Osteocyte (in vitro differentiated cells): Measurements from ENCODE around the gene SLC35F3. TPM values are rescaled to one million over a fixed set of nuclear protein-coding genes. Genes with fewer than 3 reads are reported as not detected.

Experiments used
- DNase-seq: peaks from one replicate; pipeline ENCODE4 v3.0.0; 2021; ENCODE audit warnings: mixed read lengths; ENCODE audit not compliant: unreplicated experiment; ENCODE audit errors: extremely low spot score
- H3K27ac Mint-ChIP-seq: one replicate; pipeline ENCODE4 v1.8.0; 2021; ENCODE audit warnings: mild to moderate bottlenecking, mixed read lengths; ENCODE audit not compliant: unreplicated experiment
- H3K27me3 Mint-ChIP-seq: one replicate; pipeline ENCODE4 v1.8.0; 2021; ENCODE audit warnings: mixed read lengths; ENCODE audit not compliant: unreplicated experiment
- H3K36me3 Mint-ChIP-seq: one replicate; pipeline ENCODE4 v1.8.0; 2021; ENCODE audit warnings: mixed read lengths; ENCODE audit not compliant: unreplicated experiment
- H3K4me1 Mint-ChIP-seq: one replicate; pipeline ENCODE4 v1.8.0; 2021; ENCODE audit warnings: mixed read lengths; ENCODE audit not compliant: unreplicated experiment
- H3K4me3 Mint-ChIP-seq: one replicate; pipeline ENCODE4 v1.8.0; 2021; ENCODE audit warnings: mild to moderate bottlenecking, moderate library complexity, mixed read lengths; ENCODE audit not compliant: unreplicated experiment
- H3K9me3 Mint-ChIP-seq: one replicate; pipeline ENCODE4 v1.8.0; 2021; ENCODE audit warnings: mixed read lengths; ENCODE audit not compliant: unreplicated experiment
- CTCF ChIP-seq: fragments of 200-600 bp; sonication (generic); IDR thresholded peaks from 2 replicates; pipeline ENCODE4 v1.5.0; 2021; ENCODE audit warnings: antibody characterized with exemption, mild to moderate bottlenecking, moderate library complexity
- total RNA-seq: library from RNA; stranded (reverse); gene quantifications from 2 replicates; pipeline ENCODE4 v1.2.1, GENCODE V29; 2021

SLC35F3 gene
- total RNA-seq, 1 donor from 2014 or later, result not detected

- DNase-seq, result no peak
- Mint-ChIP-seq H3K27me3 (no peaks in the 10 kb centered on the region), H3K36me3 (no peaks in the 10 kb centered on the region), H3K27ac (no peak overlapping the region), H3K9me3 (no peaks in the 10 kb centered on the region), H3K4me3 (no peak overlapping the region), H3K4me1 (no peaks in the 10 kb centered on the region)
- TF ChIP-seq CTCF, result no peak
Measured at GRCh38 chr1:234094172-234094571, 189.7 kb downstream of the SLC35F3 start.

GRCh38 chr1:234096161-234096770 lies 191.8 kb downstream of the SLC35F3 start:
- H3K4me3 Mint-ChIP-seq, result no peak overlapping the region
- no peak for DNase-seq
- H3K27me3 Mint-ChIP-seq, result peaks cover 3% of the 10 kb centered on the region
- H3K27ac Mint-ChIP-seq, result no peak overlapping the region
- H3K4me1 Mint-ChIP-seq, result no peaks in the 10 kb centered on the region
- H3K36me3 Mint-ChIP-seq, result no peaks in the 10 kb centered on the region
- no peaks in the 10 kb centered on the region for H3K9me3 Mint-ChIP-seq
- no peak for TF ChIP-seq CTCF

DNA sequence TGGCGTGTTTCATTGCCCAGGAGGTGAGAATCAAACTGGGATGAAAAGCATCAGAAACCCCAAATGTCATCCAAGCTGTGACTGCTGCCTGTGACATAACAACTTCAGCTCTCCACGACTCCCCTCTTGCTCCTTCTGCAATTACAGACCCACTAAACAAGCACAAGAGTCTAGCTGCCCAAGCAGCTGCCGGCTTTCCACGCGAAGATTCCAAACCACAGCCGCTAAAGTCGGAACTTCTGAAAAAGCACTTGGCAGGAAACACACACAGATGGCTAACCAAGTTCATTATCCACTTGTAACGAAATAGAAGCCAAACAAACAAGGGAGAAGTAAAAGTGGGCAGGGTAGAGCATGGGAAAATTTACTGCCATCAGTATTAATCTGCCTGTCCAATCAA lies 198.1 kb downstream of the SLC35F3 start:
- Mint-ChIP-seq H3K27ac (no peak overlapping the region), H3K9me3 (no peaks in the 10 kb centered on the region), H3K4me1 (no peaks in the 10 kb centered on the region), H3K36me3 (no peaks in the 10 kb centered on the region), H3K4me3 (no peak overlapping the region), H3K27me3 (peaks cover 3% of the 10 kb centered on the region)
- no peak for TF ChIP-seq CTCF
- DNase-seq, result no peak

- H3K4me3 Mint-ChIP-seq, result no peak overlapping the region
- no peak for DNase-seq
- H3K27me3 Mint-ChIP-seq, result peaks cover 3% of the 10 kb centered on the region
- H3K36me3 Mint-ChIP-seq, result no peaks in the 10 kb centered on the region
- no peak overlapping the region for H3K27ac Mint-ChIP-seq
- no peaks in the 10 kb centered on the region for H3K4me1 Mint-ChIP-seq
- no peak for TF ChIP-seq CTCF
- H3K9me3 Mint-ChIP-seq, result no peaks in the 10 kb centered on the region
Measured at GRCh38 chr1:234103198-234103597, 198.7 kb downstream of the SLC35F3 start.

GRCh38 chr1:234106032-234106431 lies 201.6 kb downstream of the SLC35F3 start:
- DNase-seq, result no peak
- no peaks in the 10 kb centered on the region for H3K9me3 Mint-ChIP-seq
- H3K4me1 Mint-ChIP-seq, result no peaks in the 10 kb centered on the region
- no peak overlapping the region for H3K27ac Mint-ChIP-seq
- no peaks in the 10 kb centered on the region for H3K36me3 Mint-ChIP-seq
- no peak overlapping the region for H3K4me3 Mint-ChIP-seq
- no peak for TF ChIP-seq CTCF
- H3K27me3 Mint-ChIP-seq, result peaks cover 7% of the 10 kb centered on the region
